ENCODE results near the gene PLEKHA6.

- TF ChIP-seq CTCF (IDR thresholded peaks at IDR 0.05; ENCODE audit: low read length): no peak
- TF ChIP-seq EZH2 (optimal IDR thresholded peaks at IDR 0.05; ENCODE audit: low read depth, low read length): no peak
- no peak for TF ChIP-seq EZH2phosphoT487 (IDR thresholded peaks at IDR 0.05; ENCODE audit: low read length)
These were observed 110.8 kb downstream of the PLEKHA6 start for GRCh38 chr1:204248954-204249353.

All from MM.1S (cell line).